ENCODE results near the gene SINHCAF. TPM values are rescaled to one million over a fixed set of nuclear protein-coding genes. Genes with fewer than 3 reads are reported as not detected.

Gene SINHCAF
- total and polyA plus RNA-seq, 2 donors (not counting 1 experiment from before 2014, with no cell fraction given) = 13.2 to 16.4 TPM

GRCh38 chr12:31301311-31301710 is 24.6 kb downstream of the SINHCAF start:
- Histone ChIP-seq H3K9ac (ENCODE audit: insufficient read depth, low read length) (no peak overlapping the region), H3K79me2 (ENCODE audit: control insufficient read depth, insufficient read depth, low read length) (no peaks in the 10 kb centered on the region), H3K27ac (ENCODE audit: insufficient read depth, low read length) (no peak overlapping the region), H3K4me2 (ENCODE audit: extremely low read depth, insufficient read depth, low read length) (no peak overlapping the region), H3K36me3 (ENCODE audit: control insufficient read depth, insufficient read depth, low read length) (no peaks in the 10 kb centered on the region), H3K9me3 (ENCODE audit: control insufficient read depth, insufficient read depth, low read depth, low read length) (no peaks in the 10 kb centered on the region), H3K4me3 (replicated peaks in 1 of 4; ENCODE audit: control extremely low read depth in 1 of 4, insufficient read depth in 1 of 4, low read depth in 3 of 4, low read length in 4 of 4) (no peak overlapping the region), H3K27me3 (ENCODE audit: control insufficient read depth, insufficient read depth, low read length) (no peaks in the 10 kb centered on the region), H2AFZ (ENCODE audit: low read length) (no peak overlapping the region), H4K20me1 (ENCODE audit: control insufficient read depth, extremely low read depth, insufficient read depth, low read length) (no peaks in the 10 kb centered on the region), H3K4me1 (ENCODE audit: control insufficient read depth, extremely low read depth, insufficient read depth, low read length) (no peaks in the 10 kb centered on the region)
- TF ChIP-seq EZH2 (IDR thresholded peaks at IDR 0.05; ENCODE audit: low read length, missing control alignments) = no peak
- no peak for TF ChIP-seq CTCF (conservative IDR thresholded peaks at IDR 0.05 in 1 of 2, IDR thresholded peaks at IDR 0.05 in 1 of 2; ENCODE audit: low read depth in 1 of 2, low read length in 2 of 2)
- DNase-seq (ENCODE audit: low read depth in 2 of 2) = no peak

GRCh38 chr12:31300783-31301182 is 25.2 kb downstream of the SINHCAF start:
- TF ChIP-seq EZH2 (IDR thresholded peaks at IDR 0.05; ENCODE audit: low read length, missing control alignments) (no peak), CTCF (conservative IDR thresholded peaks at IDR 0.05 in 1 of 2, IDR thresholded peaks at IDR 0.05 in 1 of 2; ENCODE audit: low read depth in 1 of 2, low read length in 2 of 2) (no peak)
- H3K4me1 ChIP-seq (ENCODE audit: control insufficient read depth, extremely low read depth, insufficient read depth, low read length) = no peaks in the 10 kb centered on the region
- H3K79me2 ChIP-seq (ENCODE audit: control insufficient read depth, insufficient read depth, low read length) = no peaks in the 10 kb centered on the region
- DNase-seq (ENCODE audit: low read depth in 2 of 2) = no peak
- no peaks in the 10 kb centered on the region for H3K27me3 ChIP-seq (ENCODE audit: control insufficient read depth, insufficient read depth, low read length)
- no peak overlapping the region for H3K4me2 ChIP-seq (ENCODE audit: extremely low read depth, insufficient read depth, low read length)
- H3K4me3 ChIP-seq (replicated peaks in 1 of 4; ENCODE audit: control extremely low read depth in 1 of 4, insufficient read depth in 1 of 4, low read depth in 3 of 4, low read length in 4 of 4) = no peak overlapping the region
- H2AFZ ChIP-seq (ENCODE audit: low read length) = no peak overlapping the region
- no peaks in the 10 kb centered on the region for H4K20me1 ChIP-seq (ENCODE audit: control insufficient read depth, extremely low read depth, insufficient read depth, low read length)
- H3K36me3 ChIP-seq (ENCODE audit: control insufficient read depth, insufficient read depth, low read length) = no peaks in the 10 kb centered on the region
- no peak overlapping the region for H3K27ac ChIP-seq (ENCODE audit: insufficient read depth, low read length)
- H3K9me3 ChIP-seq (ENCODE audit: control insufficient read depth, insufficient read depth, low read depth, low read length) = no peaks in the 10 kb centered on the region
- H3K9ac ChIP-seq (ENCODE audit: insufficient read depth, low read length) = no peak overlapping the region

GRCh38 chr12:31300341-31300740 is 25.6 kb downstream of the SINHCAF start:
- no peak for DNase-seq (ENCODE audit: low read depth in 2 of 2)
- Histone ChIP-seq H3K4me3 (replicated peaks in 1 of 4; ENCODE audit: control extremely low read depth in 1 of 4, insufficient read depth in 1 of 4, low read depth in 3 of 4, low read length in 4 of 4) (no peak overlapping the region), H3K9ac (ENCODE audit: insufficient read depth, low read length) (no peak overlapping the region), H3K27ac (ENCODE audit: insufficient read depth, low read length) (no peak overlapping the region), H3K36me3 (ENCODE audit: control insufficient read depth, insufficient read depth, low read length) (no peaks in the 10 kb centered on the region), H4K20me1 (ENCODE audit: control insufficient read depth, extremely low read depth, insufficient read depth, low read length) (no peaks in the 10 kb centered on the region), H2AFZ (ENCODE audit: low read length) (no peak overlapping the region), H3K4me1 (ENCODE audit: control insufficient read depth, extremely low read depth, insufficient read depth, low read length) (no peaks in the 10 kb centered on the region), H3K79me2 (ENCODE audit: control insufficient read depth, insufficient read depth, low read length) (no peaks in the 10 kb centered on the region), H3K27me3 (ENCODE audit: control insufficient read depth, insufficient read depth, low read length) (no peaks in the 10 kb centered on the region), H3K4me2 (ENCODE audit: extremely low read depth, insufficient read depth, low read length) (no peak overlapping the region), H3K9me3 (ENCODE audit: control insufficient read depth, insufficient read depth, low read depth, low read length) (no peaks in the 10 kb centered on the region)
- TF ChIP-seq EZH2 (IDR thresholded peaks at IDR 0.05; ENCODE audit: low read length, missing control alignments) = no peak
- no peak for TF ChIP-seq CTCF (conservative IDR thresholded peaks at IDR 0.05 in 1 of 2, IDR thresholded peaks at IDR 0.05 in 1 of 2; ENCODE audit: low read depth in 1 of 2, low read length in 2 of 2)
